ENCODE results near the gene PEX5.

DNA sequence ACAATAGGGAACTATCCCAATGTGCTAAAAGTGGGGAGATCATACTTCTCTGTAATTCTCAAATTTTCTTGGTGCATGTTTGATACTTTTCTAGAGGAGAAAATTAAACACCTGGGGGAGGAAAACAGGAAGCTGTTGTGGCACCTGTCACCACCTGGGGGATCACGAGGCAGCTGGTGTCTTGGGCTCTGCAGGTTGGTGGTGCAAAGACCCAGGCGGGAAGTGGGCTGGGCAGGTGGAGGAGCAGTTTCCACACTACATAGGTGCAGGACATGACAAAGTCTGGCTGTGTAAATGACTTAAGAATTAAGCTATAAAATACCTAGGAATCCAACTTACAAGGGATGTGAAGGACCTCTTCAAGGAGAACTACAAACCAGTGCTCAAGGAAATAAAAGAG is 23.2 kb downstream of the PEX5 start:
- TF ChIP-seq, protein P1, sequence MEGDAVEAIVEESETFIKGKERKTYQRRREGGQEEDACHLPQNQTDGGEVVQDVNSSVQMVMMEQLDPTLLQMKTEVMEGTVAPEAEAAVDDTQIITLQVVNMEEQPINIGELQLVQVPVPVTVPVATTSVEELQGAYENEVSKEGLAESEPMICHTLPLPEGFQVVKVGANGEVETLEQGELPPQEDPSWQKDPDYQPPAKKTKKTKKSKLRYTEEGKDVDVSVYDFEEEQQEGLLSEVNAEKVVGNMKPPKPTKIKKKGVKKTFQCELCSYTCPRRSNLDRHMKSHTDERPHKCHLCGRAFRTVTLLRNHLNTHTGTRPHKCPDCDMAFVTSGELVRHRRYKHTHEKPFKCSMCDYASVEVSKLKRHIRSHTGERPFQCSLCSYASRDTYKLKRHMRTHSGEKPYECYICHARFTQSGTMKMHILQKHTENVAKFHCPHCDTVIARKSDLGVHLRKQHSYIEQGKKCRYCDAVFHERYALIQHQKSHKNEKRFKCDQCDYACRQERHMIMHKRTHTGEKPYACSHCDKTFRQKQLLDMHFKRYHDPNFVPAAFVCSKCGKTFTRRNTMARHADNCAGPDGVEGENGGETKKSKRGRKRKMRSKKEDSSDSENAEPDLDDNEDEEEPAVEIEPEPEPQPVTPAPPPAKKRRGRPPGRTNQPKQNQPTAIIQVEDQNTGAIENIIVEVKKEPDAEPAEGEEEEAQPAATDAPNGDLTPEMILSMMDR (IDR thresholded peaks at IDR 0.05), result no peak
- no peak for TF ChIP-seq EZH2 (IDR thresholded peaks at IDR 0.05)

Measured in neural progenitor cell (in vitro differentiated cells).